ENCODE results near the gene RNF10.

The RNF10 gene

DNA sequence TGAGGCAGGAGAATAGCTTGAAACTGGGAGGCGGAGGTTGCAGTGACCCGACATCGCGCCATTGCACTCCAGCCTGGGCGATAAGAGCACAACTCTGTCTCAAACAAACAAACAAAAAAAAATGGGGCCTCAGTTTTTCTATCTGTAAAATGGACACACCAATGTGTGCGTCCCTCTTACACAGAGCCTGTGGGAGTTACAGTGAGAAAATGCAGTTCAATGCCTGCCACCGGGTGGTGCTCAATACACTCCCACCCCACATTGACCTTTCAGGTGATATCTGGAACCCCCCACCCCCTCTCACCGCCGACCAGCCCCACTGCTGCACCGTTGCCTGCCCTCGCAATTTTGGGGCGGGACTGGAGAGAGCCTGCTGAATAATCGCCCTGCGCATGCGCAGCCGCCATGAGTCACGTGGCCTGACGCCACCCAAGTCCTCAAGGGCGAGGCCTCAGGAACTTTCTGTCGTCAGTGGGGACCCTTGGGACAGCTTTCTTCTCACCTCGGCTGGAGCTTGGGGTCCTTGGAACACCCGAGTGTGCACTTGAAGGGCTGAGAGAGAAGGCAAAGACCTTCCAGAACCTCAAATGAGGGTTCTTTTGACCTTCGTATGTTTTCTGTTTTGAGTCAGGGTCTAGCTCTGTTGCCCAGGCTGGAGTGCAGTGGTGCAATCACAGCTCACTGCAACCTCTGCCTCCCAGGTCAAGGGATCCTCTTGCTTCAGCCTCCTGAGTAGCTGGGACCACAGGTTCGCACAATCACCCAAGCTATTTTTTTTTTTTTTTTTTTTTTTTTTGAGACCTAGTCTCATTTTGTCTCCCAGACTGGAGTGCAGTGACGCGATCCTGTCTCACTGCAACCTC, 91.6 kb downstream of the RNF10 start:
- TF ChIP-seq, protein P1, sequence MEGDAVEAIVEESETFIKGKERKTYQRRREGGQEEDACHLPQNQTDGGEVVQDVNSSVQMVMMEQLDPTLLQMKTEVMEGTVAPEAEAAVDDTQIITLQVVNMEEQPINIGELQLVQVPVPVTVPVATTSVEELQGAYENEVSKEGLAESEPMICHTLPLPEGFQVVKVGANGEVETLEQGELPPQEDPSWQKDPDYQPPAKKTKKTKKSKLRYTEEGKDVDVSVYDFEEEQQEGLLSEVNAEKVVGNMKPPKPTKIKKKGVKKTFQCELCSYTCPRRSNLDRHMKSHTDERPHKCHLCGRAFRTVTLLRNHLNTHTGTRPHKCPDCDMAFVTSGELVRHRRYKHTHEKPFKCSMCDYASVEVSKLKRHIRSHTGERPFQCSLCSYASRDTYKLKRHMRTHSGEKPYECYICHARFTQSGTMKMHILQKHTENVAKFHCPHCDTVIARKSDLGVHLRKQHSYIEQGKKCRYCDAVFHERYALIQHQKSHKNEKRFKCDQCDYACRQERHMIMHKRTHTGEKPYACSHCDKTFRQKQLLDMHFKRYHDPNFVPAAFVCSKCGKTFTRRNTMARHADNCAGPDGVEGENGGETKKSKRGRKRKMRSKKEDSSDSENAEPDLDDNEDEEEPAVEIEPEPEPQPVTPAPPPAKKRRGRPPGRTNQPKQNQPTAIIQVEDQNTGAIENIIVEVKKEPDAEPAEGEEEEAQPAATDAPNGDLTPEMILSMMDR (IDR thresholded peaks at IDR 0.05; ENCODE audit: low read depth, low read length) = no peak; the same call in 1 of the 2 replicates
- no peak for DNase-seq (ENCODE audit: extremely low read depth, low read depth)
